CMK (cell line): ENCODE results near the gene UPK1A.
A peak's percentile ranks its signal among the peaks of the same experiment; 100 is the strongest.

Experiments used
- DNase-seq: peaks from one replicate; pipeline ENCODE4 v3.0.0-alpha.2; 2010; ENCODE audit warnings: low read depth

UPK1A gene

DNA sequence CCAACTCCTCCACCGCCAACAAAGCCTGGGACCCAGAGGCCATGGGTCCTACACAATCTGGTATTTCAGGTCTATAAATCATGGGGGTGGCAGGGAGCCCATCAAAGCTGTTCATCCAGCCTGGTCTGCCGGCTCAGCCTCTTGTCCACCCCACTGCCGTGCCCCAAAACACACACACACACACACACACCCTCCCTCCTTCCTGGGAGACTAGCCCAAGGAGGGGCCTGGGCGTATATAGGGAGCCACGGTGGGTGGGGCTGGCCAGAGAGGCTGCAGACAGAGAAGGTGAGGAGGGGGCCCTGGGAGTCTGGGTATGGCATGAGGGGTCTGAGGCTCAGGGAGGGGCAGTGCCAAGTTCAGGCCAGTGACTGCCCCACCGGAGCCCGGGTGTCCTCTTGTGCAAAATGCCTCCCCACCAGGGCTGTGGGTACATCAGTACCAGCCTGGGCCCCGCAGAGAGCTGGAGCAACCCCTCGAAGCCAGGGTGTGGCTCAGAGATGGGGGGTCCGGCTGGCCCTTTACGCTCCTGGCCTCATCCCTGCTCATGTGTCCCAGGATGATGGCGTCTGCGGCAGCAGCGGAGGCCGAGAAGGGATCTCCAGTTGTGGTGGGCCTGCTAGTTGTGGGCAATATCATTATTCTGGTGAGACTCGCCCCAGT lies at the start of gene UPK1A:
Gene UPK1A (plus strand): TSS at position 267 of the 663 bp plus-strand sequence. CDS start 296 bp downstream, at position 563.
- no peak for DNase-seq

DNA sequence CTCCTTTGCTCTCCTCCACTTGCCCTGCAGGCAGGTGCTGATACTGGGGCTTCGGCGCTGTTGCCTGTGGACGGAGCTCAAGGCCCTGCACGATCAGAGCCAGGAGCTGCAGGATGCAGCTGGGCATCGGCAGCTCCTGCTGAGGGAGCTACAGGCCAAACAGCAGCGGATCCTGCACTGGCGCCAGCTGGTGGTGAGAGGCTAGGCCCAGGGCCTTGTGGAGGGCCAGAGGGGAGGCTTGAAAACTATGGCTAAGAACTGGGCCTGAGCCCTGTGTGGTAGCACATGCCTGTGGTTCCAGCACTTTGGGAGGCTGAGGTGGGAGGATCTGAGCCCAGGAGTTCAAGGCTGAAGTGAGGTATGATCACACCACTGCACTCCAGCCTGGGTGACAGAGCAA lies 47.5 kb upstream of the UPK1A start:
- no peak for DNase-seq

DNA sequence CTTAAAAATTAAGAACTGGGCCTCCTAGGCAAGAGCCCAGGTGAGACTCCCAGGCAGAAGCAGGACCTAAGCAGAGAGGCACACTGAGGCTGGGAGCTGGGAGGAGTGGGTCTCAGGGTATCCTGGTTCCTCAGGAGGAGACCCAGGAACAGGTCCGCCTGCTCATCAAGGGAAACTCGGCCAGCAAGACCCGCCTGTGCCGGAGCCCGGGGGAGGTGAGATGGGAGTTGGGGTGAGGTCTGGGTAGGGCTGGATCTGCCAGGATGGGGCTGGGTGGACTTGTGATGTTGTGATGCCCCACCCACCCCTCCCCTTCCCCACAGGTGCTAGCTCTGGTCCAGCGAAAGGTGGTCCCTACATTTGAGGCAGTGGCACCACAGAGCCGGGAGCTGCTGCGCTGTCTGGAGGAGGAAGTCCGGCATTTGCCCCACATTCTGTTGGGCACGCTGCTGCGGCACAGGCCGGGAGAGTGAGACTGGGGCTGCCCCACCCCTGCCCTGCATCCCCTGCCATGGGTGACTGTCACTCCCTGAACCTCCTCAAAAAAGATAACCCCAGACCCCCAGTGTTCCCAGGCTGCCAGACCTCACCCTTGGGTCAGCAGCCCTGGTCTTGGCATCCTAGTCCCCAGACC lies 46.9 kb upstream of the UPK1A start:
- no peak for DNase-seq

DNA sequence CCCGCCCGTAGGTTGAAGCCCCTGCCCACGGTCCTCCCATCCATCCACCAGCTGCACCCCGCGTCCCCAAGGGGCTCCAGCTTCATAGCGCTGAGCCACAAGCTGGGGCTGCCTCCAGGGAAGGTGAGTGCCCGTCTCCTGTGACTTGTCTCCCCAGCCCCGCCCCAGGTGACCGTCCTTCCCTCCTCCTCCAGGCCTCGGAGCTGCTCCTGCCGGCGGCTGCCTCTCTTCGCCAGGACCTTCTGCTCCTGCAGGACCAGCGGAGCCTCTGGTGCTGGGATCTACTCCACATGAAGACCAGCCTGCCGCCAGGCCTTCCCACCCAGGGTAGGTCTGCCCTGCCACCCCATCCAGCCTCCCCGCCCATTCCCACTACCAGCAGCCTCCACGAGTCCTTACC lies 46.3 kb upstream of the UPK1A start:
- no peak for DNase-seq

DNA sequence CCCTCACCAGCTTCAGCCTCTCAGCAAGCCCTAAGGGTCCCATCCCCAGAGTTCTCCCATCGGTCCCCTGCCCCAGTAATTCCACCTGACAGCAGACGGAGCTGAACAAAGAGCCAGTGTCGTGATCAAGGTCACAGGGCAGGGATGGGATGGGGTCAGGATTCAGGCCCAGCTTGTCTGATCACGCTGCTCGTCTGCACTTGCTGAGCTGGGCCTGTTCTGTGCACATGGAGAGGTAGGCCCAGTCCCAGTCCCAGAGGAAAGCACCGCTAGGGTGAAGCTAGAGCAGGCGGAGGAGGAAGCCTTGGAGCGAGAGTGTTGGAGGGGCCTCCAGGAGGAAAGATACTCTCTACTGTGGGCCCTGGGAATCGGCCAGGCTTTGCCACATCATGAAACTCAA lies 44.6 kb upstream of the UPK1A start:
- no peak for DNase-seq

DNA sequence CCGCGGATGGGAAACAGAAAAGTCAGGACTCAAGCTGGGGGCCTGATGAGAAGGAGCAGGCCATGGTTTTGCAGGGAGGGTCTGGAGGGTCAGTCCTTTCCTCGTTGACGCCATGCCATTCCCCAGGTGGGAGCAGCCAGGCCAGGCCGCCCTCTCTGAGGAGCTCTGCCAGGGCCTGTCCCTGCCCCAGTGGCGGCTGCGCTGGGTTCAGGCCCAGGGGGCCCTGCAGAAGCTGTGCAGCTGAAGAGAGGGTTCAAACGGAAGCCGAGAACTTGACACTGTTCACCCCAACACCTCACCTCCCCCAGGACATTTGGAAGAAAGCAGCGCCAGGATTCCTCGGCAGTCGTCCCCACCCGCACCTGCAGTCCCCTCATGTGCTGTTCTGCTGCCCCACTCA lies 43.6 kb upstream of the UPK1A start:
- DNase-seq, result no peak

DNA sequence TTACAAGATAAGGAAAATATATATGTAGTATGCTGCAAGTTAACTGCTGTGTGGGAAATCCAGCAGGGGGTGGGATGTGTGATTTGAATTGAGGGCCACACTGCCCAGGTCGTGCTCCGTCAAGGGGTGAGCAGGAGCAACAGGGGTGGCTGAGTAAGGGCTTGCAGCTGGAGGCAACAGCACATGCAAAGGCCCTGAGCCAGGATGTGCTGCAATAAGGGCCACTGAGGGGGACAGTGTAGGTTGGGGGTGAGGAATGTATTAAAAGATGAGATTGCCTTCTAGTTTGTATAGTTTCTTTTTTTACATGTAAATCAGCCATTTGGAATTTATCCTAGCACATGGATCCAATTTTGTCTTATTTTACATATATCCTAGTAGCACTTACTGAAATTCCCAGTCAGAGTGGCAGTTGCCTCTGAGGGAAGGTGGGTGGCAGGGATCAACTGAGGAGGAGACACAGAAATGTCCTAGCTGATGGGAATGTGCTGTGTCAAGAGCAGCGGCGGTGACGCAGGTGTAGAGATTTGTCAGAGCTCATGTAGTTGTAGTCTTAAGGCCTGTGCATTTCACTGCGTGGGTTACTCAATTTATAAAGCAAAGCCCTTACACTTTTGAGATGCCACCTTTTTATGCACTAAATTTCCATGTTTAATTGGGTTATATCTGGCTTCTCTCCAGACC lies 42.8 kb upstream of the UPK1A start:
- no peak for DNase-seq

DNA sequence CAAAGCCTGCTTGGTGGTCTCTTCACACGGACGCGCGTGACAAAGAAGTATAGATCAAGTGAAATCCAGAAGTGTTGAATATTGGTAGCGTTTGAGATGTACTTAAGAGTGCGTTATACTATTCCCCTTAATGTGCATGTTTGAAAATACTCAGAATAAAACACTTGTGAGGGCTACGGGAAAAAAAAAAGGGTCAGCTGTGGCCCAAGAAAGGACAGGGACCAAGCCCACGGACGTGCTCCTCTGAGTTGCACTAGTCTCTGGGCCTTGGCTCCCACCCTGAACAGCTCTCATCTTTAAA lies 38.1 kb upstream of the UPK1A start:
- no peak for DNase-seq

DNA sequence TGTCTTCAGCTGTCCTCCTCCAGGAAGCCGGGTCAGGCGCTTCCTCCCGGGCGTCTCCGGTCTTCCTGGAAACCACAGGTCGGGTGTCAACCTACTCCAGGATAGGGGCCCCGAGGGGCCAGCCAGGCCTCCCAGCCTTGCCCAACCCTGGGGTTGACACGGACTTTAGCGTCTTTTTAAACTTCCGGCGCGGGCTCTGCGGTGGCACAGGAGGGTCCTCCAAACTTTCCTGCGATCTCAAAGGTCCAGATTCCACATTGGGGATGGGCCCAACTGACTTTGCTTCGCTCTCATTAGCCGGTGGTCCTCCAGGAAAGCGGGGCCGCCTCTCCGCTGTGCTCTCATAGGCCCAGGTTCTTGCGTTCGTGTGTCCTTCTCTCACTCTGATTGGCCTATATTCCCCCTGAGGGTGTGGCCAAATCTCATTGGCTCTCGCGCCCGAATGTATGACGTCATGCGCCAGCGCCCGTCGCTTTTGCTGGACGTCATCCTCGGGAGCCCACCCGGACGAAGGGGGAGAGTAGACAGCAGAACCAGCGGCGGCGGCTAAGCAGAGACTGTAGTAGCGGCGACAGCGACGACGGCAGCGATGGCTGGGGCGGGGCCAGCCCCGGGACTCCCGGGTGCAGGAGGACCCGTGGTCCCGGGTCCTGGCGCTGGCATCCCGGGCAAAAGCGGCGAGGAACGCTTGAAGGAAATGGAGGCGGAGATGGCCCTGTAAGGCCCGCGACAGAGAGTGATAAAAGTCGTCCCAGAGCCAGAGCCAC lies 37.6 kb upstream of the UPK1A start, which contains the start of gene RBM42:
Gene RBM42 (plus strand): TSS at position 472 of the 767 bp plus-strand sequence. CDS start 118 bp downstream, at position 590.
- peak; percentile 98 for DNase-seq

DNA sequence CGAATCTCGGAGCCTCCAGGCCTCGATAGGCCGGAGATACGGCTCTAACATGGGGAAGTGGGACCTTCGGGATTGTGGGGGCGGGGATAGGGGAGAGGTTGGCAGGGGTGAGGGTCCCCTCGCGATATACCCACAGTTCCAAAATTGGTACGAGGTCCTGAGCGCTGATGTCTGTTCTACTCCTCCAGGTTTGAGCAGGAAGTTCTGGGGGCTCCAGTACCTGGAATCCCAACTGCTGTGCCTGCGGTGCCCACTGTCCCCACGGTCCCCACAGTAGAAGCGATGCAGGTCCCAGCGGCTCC lies 37.0 kb upstream of the UPK1A start:
- DNase-seq, result no peak

DNA sequence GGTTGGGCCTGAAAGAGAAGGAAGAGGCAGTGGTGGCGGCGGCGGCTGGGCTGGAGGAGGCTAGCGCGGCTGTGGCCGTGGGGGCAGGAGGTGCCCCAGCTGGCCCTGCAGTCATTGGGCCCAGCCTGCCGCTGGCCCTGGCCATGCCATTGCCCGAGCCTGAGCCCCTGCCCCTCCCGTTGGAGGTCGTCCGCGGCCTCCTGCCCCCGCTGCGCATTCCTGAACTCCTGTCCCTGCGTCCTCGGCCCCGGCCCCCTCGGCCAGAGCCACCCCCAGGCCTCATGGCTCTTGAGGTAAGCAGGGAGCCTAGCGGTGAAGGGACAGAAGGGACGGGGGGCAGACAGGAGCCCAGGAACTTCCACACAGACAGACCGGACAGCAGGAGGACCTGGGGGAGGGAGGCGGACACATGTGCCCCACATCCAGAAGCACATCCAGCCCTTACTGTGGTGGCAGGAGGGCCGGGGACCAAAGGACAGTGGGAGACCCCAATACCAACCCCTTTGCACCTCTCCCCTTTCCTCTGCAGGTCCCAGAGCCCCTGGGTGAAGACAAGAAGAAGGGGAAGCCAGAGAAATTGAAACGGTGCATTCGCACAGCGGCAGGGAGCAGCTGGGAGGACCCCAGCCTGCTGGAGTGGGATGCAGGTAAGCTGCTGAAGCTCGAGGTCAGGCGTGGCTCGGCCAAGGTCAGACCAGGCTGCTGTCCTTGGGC lies 32.4 kb upstream of the UPK1A start:
- no peak for DNase-seq

DNA sequence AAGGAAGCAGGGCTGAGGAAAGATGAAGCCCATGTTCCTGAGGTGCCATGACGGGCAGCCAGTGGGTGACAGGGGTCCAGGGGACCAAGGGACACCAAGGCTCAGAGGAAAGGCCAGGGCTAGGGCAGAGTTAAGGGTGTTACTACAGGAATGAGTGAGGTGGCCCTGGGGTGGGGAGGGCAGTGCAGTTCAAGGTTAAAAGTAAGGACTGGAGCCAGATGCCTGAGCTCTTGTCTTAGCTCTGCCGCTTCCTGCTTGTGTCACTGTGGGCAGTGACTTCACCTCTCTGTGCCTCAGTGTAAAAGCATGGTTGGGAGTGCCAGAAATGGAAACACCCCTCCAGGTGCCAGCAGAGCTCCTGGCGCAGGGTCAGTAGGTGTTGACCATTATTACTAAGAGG lies 29.7 kb upstream of the UPK1A start:
- DNase-seq, result no peak

DNA sequence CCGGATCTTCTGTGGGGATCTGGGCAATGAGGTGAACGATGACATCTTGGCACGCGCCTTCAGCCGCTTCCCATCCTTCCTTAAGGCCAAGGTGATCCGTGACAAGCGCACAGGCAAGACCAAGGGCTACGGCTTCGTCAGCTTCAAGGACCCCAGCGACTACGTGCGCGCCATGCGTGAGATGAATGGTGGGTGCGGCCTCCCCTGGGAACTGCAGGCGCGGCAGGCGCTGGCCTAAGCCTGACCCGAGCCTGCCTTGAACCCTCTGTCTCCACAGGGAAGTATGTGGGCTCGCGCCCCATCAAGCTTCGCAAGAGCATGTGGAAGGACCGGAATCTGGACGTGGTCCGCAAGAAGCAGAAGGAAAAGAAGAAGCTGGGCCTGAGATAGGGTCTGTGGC lies 29.2 kb upstream of the UPK1A start:
- DNase-seq, result no peak

DNA sequence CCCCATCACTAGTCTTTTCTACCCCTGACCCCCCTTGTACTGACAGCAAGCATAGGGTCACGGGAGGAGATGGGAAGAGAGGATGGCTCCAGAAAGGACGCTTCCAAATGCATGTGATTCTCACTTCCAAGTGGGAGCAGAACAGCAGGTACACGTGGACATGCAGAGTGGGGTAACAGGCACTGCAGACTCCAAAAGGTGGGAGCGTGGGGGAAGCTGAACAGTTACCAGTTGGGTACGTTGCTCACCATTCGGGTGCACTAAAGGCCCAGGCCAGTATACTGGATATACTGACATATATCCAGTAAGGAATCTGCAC lies 27.0 kb upstream of the UPK1A start:
- DNase-seq, result no peak

DNA sequence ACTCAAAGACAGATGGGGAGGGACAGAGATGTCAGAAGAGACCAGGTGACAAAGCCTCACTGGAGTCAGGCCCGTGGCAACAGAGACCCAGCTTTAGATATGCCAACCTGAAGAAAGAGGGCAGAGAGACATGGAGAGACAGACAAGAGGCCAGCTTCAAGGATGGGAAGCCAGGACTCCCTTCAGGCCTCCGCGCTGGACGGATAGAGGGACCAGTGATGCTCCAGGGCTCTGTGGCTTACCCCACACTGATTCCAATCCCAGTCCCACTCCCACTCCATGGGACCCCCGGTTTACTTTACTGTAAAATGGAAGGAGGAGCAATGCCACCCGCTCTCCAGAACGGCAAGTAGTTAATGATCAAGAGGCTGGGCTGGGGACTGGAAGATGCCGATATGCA lies 26.5 kb upstream of the UPK1A start:
- no peak for DNase-seq

DNA sequence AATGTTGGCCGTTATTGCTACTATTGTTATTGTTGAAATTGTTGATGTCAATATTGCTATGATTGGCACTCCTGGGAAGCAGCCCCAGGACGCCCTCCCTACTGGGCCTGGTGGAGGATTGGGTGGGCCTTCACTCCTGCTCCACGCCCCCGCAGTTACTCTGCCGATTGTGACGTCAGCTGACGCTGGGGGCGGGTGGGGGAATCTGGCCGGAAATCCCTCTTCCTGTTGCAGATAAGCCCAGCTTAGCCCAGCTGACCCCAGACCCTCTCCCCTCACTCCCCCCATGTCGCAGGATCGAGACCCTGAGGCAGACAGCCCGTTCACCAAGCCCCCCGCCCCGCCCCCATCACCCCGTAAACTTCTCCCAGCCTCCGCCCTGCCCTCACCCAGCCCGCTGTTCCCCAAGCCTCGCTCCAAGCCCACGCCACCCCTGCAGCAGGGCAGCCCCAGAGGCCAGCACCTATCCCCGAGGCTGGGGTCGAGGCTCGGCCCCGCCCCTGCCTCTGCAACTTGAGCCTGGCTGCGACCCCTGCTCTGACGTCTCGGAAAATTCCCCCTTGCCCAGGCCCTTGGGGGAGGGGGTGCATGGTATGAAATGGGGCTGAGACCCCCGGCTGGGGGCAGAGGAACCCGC lies 24.7 kb upstream of the UPK1A start, which contains the start of gene ETV2:
Gene ETV2 (plus strand): TSS at position 231 of the 637 bp plus-strand sequence. CDS start 716 bp downstream, outside the sequence.
- peak; percentile 43 for DNase-seq

DNA sequence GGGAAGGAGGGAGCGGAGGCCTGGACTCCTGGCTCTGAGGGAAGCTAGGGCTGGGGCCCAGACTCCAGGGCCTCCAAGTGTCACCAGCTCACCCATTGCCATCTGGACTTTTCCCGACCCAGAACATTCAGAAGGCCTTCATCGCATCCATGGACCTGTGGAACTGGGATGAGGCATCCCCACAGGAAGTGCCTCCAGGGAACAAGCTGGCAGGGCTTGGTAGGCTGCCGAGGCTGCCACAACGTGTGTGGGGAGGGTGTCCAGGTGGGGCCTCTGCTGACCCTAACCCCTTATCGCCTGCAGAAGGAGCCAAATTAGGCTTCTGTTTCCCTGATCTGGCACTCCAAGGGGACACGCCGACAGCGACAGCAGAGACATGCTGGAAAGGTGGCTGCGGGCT lies 24.0 kb upstream of the UPK1A start:
- DNase-seq, result no peak

DNA sequence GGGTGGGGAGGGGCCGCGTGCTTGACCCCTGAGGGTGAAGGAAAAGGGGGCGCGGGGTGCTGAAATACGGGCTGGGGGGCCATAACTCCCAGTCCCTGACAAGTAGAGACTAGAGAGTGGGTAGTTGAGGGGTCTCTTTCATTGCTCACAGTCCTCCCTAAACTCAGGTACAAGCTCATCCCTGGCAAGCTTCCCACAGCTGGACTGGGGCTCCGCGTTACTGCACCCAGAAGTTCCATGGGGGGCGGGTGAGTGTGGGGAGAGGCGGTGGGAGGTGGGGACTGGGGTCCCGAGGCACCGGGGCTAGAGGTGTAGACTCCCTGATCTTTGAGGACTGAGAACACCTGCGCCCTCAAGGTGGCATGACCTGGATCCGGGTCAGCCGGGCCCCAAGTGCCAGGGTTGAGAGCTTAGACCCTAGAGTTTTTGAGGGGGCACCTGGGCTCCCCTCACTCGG lies 23.5 kb upstream of the UPK1A start:
- no peak for DNase-seq

DNA sequence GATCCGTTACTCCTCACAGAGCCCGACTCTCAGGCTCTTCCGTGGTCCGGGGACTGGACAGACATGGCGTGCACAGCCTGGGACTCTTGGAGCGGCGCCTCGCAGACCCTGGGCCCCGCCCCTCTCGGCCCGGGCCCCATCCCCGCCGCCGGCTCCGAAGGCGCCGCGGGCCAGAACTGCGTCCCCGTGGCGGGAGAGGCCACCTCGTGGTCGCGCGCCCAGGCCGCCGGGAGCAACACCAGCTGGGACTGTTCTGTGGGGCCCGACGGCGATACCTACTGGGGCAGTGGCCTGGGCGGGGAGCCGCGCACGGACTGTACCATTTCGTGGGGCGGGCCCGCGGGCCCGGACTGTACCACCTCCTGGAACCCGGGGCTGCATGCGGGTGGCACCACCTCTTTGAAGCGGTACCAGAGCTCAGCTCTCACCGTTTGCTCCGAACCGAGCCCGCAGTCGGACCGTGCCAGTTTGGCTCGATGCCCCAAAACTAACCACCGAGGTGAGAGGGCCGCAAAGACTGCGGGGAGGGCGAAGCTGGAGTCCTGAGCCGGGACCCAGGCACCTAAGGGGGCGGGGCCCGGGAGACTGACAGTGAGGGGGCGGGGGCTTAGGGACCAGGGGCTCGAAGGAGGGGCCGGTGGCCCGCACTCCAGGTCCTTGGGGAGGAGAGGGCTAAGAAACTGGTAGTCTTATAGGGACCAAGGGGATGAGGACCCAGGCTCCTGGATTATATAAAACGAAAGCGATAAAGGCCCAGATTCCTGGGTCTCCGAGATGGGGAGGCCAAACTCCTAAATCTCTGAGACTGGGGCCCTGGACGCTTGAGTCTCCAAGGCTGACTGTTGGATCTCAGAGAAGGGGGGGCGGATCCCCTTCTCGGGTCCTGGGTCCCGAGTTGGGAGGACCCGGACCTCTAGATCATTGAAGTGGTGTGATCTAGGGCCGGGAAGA lies 22.8 kb upstream of the UPK1A start:
- peak; percentile 76 for DNase-seq

DNA sequence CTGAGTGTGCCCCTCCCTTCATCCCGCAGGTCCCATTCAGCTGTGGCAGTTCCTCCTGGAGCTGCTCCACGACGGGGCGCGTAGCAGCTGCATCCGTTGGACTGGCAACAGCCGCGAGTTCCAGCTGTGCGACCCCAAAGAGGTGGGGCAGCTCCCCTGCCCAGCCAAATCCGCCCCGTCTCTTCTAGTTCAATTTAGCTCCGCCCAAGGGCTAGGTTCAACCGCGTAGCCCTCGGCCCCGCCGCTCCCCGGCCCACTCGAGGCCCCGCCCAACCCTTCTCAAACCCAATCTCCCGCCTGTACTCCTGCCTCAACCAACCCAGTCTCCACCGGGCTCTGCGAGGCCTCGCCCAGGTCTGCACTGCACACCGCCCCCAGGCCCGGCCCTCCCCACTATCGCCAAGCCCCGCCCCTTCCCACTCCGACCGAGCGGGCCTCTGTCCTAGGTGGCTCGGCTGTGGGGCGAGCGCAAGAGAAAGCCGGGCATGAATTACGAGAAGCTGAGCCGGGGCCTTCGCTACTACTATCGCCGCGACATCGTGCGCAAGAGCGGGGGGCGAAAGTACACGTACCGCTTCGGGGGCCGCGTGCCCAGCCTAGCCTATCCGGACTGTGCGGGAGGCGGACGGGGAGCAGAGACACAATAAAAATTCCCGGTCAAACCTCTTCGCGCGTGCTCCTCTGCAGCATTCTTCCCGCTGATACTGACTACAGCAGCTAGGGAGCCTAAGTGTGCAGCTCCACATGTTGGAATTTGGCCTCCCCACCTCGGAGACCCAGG lies 21.9 kb upstream of the UPK1A start:
- peak; percentile 86 for DNase-seq
